ENCODE data around the gene NPM1. TPM values are rescaled to one million over a fixed set of nuclear protein-coding genes. Genes with fewer than 3 reads are reported as not detected.
"Not testable (repeated sequence)": the region's sequence is repeated elsewhere in the genome, so short reads cannot be mapped to it uniquely, and the experiment has no call there.

Gene NPM1
- polyA plus RNA-seq, 4 donors, result 1,626 to 1,927 (median 1,734) TPM

DNA sequence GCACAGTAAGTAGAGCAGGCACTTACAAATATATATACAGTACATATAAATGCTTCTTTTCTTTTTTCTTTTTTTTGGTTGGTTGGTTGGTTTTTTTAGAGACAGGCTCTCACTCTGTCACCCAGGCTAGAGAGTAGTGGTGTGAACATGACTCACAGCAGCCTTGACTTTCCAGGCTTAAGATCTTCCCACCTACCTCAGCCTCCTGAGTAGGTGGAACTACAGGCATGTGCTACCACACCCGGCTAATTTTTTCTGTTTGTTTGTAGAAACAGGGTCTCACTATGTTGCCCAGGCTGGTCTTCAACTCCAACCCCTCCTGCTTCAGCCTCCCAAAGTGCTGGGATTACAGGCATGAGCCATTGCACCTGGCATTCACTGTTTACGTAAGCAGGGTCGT lies 2.6 kb upstream of the NPM1 start:
- DNase-seq (ENCODE audit: low read depth in 4 of 4, low spot score in 2 of 4), result not testable (repeated sequence)

DNA sequence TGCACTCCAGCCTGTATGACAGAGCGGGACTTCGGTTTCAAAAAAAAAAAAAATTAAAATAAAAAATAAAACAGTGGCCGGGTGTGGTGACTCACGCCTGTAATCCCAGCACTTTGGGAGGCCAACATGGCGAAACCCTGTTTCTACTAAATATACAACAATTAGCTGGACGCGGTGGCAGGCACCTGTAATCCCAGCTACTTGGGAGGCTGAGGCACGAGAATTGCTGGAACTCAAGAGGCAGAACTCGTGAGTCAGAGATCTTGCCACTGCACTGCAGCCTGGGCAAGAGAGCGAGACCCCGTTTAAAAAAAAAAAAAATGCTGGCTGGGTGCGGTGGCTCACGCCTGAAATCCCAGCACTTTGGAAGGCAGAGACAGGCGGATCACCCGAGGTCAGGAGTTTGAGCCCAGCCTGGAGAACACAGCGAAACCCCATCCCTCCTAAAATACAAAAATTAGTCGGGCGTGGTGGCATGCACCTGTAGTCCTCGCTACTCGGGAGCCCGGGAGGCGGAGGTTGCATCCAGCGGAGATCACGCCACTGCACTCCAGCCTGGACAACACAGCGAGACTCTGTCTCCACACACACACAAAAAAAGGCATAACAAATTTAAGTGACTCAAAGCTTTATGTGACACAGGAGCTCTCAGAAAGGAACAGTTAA lies 1.5 kb upstream of the NPM1 start:
- no peak for DNase-seq (ENCODE audit: low read depth in 4 of 4, low spot score in 2 of 4)

DNA sequence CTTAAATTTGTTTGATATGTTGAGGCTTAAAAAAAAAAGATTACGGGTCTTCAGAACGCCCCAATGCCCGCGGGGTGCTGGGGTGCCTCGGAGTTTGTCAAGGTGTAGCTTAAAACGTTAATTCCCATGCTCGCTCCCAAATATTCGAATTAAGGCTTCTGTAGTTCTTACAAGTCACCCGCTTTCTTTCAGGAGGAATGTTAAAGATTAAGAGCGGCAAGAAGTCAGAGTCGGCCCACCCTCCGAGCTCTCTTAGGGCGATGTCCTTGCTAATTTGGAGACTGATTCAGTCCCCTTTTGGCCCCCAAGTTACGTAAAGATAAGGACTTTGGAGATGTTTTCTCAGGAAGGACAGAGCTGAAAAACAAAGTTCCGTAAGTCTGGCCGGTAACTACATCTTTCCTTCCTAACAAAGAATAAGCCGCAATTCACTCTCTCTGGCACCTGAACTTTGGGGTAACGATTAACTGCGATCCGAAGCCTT lies 746 bp upstream of the NPM1 start:
- peak in 1 of 4 donors; percentile 89 for DNase-seq (ENCODE audit: low read depth in 4 of 4, low spot score in 2 of 4)

DNA sequence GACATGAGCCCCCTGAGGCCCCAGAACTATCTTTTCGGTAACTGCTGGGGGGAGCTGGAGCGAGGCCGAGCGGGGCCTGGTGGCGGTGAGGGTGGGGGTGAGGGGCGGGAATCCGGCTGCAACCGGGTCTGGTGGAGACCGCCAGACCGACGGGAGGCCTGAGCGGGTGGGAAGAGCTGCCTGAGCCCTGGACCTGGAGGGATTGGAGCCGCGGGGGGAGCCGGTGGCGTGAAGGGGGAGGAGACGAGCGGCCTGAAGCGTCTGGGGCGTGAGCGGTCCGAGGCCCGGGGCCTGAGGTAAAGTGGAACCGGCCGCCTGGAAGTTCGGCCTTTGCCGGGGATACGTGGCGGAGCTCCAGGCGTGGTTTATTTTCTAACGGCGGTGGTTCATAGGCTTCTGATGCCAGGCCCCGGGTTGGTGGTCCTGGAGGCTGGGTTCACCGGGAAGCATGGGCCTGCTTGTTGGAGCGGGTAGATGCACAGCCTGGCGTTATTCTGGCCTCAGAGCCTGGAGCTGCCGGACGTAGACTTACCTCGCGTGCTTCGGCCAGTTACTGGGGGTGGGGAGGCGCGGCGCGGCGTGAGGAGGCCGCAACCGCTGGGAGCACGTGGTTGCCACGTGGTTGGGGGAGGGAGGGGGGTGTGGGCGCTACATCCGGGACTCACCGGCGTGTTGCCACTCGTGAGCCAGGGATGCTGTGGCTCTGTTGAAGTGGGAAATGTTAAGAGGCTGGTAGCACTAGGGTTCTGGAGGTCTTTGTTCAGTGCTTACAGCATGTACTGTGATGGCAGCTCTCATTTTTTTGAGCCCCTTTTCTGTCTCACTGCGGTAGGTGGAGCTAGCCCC lies 544 bp downstream of the NPM1 start:
- DNase-seq (ENCODE audit: low read depth in 4 of 4, low spot score in 2 of 4), result peak; percentile 55 to 73 (median 61)

DNA sequence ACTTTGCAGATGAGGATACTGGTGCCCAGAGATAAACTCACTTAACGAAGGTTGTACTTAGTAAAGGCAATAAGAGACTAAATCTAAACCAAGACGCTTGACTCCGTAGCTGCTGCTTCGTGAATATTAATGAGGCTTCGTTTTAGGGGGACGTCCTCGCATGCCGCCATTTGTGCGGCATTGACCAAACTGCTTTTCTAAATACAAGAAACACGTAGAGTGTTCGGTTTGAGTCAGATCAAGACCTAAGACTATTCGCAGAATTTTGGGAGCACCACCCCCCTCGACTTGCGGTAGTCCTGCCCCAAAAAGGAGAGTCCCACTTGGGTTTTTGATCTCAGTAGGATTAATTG lies 1.1 kb downstream of the NPM1 start:
- DNase-seq (ENCODE audit: low read depth in 4 of 4, low spot score in 2 of 4), result peak in 1 of 4 donors; percentile 3

DNA sequence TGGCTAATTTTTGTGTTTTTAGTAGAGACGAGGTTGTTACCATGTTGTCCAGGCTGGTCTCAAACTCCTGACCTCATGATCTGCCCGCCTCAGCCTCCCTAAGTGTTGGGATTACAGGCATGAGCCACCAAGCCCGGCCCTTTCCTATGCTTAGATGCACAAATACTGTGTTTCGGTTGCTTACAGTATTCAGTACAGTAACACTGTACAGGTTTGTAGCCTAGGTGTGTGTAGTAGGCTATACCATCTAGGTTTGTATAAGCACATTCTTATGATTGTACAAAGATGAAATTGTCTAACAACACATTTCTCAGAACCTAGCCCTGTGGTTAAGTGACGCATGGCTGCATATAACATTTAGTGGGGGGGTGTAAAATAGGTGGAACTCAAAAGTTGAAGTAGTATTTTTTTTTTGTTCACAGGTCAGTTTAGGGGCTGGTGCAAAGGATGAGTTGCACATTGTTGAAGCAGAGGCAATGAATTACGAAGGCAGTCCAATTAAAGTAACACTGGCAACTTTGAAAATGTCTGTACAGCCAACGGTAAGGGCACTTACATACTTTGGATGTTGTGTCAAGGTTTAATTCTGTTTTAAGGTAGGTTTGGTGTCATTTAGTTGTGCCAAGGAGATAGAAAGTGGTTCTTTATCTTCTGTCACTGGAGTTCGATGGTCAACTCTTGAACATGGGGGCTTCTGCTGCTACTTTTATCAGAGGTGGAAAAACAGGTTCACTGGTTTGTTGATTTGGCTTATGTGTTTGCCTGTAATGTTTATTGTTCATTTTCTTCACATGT lies 3.4 kb downstream of the NPM1 start:
- no peak for DNase-seq (ENCODE audit: low read depth in 4 of 4, low spot score in 2 of 4)

DNA sequence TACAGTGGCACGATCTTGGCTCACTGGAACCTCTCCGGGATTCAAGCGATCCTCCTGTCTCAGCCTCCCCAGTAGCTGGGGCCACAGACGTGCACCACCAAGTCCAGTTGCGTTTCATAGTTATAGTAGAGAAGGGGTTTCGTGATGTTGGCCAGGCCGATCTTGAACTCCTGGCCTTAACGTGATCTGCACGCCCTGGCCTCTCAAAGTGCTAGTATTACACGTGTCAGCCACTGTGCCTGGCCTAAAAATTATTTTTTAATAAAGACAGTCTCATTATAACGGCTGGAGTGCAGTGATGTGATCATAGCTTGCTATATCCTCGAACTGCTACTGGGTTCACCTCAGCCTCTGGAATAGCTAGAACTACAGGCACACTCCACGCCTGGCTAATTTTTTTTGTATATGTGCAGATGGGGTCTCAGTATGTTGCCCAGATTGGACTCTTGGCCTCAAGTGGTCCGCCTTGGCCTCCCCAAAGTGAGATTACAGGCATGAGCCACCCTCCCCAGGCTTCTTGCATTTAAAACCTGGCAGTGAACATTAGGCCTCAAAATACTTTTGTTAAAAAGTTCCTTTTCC lies 4.4 kb downstream of the NPM1 start:
- no peak for DNase-seq (ENCODE audit: low read depth in 4 of 4, low spot score in 2 of 4)

DNA sequence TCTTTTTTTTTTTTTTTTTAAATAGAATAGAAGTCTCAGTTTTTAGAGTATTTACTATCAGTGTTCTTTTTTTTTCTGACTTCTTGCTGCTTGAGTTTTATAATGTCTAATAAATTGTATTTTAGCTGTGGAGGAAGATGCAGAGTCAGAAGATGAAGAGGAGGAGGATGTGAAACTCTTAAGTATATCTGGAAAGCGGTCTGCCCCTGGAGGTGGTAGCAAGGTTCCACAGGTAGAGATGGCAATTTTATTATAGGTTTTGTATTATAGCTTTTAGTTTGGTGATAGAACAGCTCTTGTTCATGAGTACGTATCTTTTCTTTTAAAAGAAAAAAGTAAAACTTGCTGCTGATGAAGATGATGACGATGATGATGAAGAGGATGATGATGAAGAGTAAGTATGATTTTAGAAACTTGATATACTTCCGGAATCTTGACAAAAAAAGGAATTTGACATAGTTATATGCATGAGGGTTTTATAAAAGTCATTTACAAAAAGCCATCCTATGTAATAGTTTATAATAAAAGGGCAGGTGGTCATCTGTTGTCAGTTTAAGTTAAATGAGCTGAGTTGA lies 5.0 kb downstream of the NPM1 start:
- DNase-seq (ENCODE audit: low read depth in 4 of 4, low spot score in 2 of 4), result no peak

DNA sequence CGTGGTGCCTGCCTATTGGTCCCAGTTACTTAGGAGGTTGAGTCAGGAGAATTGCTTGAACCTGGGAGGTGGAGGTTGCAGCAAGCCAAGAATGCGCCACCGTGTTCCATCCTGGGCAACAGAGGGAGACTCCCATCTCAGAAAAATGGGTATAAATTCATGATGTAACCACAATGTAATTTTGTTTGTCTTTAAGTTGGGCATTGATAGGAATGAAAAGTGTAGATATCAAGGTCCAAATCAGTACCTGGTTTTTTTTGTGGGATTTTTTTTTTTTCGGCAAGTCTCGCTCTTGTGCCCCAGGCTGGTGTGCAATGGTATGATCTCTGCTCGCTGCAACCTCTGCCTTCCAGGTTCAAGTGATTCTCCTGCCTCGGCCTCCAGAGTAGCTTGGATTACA lies 7.4 kb downstream of the NPM1 start:
- no peak for DNase-seq (ENCODE audit: low read depth in 4 of 4, low spot score in 2 of 4)

DNA sequence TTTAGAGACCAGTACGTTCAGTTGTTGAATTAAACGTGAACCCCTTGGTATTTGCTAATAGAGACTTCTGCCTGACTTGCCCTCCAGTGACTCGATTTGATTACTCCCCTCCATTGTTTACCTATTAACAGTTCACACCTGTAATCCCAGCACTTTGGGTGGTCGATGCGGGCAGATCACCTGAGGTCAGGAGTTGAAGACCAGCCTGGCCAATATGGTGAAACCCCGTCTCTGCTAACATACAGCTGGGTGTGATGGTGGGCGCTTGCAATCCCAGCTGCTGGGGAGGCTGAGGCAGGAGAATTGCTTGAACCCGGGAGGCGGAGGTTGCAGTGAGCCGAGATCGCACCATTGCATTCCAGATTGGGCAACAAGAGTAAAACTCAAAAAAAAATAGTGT lies 8.9 kb downstream of the NPM1 start:
- not testable (repeated sequence) for DNase-seq (ENCODE audit: low read depth in 4 of 4, low spot score in 2 of 4)

DNA sequence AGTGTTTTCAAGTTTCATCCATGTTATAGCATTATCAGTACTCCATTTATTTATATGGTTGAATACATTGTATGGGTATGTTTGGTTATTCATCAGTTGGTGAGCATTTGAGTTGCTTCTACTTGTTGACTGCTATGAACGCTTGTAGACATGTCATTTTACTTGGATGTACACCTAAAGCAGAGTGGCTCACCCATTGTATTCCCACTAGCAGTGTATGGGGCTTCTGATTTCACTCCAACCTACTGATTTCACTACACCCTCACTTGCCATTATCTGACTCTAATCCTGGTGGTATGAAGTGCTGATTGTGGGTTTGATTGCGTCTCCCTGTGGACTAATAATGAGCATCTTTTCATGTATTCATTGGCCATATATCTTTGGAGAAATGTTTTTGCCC lies 9.5 kb downstream of the NPM1 start:
- DNase-seq (ENCODE audit: low read depth in 4 of 4, low spot score in 2 of 4), result no peak

DNA sequence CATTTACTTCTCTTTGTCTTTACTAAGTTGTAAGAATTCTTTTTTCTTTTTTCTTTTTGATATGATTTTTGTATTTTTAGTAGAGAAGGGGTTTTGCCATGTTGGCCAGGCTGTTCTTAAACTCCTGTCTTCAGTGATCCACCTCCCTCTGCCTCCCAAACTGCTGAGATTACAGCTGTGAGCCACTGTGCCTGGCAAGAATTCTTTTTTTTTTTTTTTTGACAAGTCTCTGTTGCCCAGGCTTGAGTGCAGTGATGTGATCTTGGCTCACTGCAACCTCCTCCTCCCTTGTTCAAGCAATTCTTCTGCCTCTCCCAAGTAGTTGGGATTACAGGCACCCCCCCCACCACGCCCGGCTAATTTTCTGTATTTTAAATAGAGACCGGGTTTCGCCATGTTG lies 9.9 kb downstream of the NPM1 start:
- DNase-seq (ENCODE audit: low read depth in 4 of 4, low spot score in 2 of 4), result no peak

DNA sequence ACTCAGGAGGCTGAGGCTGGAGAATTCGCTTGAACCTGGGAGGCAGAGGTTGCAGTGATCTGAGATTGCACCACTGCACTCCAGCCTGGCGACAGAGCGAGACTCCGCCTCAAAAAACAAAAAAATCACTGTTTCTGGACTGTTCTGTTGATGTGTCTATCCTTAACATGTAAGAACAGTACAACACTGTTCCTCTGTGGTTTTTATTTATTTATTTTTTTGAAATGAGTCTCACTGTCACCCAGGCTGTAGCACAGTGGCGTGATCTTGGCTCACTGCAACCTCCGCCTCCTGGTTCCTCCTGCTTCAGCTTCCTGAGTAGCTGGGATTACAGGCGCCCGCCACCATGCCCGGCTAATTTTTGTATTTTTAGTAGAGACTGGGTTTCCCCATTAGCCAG lies 11.0 kb downstream of the NPM1 start:
- not testable (repeated sequence) for DNase-seq (ENCODE audit: low read depth in 4 of 4, low spot score in 2 of 4)

DNA sequence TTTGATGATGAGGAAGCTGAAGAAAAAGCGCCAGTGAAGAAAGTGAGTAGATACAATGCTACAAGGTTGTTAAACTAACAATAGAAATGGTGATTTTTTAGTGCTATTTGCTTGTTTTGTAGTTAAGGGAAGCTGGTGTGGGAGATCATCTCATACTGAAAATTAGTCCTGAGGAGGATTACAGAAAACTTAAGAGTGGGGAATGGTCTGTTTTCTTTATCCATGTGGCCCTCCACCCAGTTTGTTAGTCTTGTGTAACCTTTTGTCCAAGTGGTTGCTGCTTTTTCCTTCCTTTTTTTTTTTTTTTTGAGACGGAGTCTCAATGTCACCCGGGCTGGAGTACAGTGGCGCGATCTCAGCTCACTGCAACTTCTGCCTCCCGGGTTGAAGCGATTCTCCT lies 12.5 kb downstream of the NPM1 start:
- DNase-seq (ENCODE audit: low read depth in 4 of 4, low spot score in 2 of 4), result no peak

DNA sequence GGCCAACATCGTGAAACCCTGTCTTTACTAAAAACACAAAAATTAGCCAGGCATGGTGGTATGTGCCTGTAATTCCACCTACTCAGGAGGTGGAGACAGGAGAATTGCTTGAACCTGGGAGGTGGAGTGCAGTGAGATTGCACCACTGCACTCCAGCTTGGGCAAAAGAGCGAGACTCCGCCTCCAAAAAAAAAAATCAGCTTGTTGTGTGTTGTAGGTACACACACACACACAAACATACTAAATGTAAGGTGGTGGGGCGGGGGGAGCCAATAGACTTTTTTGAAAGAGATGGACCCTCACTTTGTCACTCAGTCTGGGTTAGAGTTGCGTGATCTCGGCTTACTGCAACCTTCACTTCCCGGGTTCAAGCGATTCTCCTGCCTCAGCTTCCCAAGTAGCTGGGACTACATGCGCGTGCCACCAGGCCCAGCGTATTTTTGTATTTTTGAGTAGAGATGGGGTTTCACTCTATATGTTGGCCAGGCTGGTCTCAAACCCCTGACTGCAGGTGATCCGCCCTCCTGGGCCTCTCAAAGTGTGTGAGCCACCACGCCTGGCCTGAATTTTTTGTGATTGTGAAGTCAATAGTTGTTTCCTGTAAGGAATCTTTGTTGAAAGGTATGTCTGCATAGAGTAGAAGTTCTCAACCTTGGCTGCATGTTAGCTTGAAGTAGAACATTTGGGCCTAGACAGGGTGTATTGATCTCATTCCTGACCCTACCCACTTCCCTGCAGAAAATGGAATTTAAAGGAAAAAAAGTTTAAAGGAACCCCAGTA lies 13.7 kb downstream of the NPM1 start:
- no peak for DNase-seq (ENCODE audit: low read depth in 4 of 4, low spot score in 2 of 4)

DNA sequence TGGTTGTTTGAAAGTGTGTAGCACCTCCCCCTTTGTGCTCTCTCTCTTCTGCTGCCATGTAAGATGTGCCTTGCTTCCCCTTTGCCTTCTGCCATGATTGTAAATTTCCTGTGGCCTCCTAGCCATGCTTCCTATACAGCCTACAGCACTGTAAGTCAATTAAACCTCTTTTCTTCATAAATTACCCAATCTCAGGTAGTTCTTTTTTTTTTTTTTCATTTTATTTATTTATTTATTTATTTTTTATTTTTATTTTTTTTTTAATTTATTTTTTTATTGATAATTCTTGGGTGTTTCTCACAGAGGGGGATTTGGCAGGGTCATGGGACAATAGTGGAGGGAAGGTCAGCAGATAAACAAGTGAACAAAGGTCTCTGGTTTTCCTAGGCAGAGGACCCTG lies 15.1 kb downstream of the NPM1 start:
- DNase-seq (ENCODE audit: low read depth in 4 of 4, low spot score in 2 of 4), result not testable (repeated sequence)

DNA sequence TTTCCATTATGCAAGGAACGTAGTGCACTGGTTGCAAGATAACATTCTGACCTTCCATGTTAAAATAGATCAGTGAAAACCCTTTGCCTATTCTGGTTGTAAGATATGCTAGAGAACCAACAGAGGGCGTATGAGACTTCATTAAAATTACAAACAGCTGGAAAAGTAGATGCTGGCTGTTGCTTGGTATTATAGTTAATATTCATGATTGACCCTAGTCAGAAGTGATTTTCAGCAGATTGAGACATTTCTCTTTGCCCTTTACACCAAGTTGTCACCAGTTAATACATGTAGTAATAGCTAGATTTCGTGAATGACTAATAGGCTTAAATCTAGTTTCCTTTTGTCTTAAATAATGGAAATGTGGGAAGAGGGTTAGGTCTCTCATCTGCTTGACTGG lies 18.0 kb downstream of the NPM1 start:
- no peak for DNase-seq (ENCODE audit: low read depth in 4 of 4, low spot score in 2 of 4)

DNA sequence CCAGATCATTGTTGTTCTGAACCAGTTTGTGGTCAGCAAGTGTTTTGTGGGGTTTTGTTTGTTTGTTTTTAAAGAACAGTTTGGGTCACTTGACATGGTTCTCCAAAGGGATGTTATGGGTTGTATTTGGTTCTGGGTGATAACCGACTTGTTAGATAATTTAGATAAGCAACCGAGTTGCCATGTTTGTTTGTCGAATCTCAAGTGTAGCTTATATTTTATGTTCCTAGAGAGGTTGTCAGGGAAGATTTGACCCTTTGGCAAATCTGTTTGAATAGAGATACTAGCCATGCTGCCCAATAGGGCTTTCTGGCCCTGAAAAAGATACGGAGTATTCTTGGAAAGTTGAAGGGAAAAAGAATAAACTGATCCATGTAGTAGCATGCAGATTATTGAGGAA lies 19.6 kb downstream of the NPM1 start:
- DNase-seq (ENCODE audit: low read depth in 4 of 4, low spot score in 2 of 4), result no peak

DNA sequence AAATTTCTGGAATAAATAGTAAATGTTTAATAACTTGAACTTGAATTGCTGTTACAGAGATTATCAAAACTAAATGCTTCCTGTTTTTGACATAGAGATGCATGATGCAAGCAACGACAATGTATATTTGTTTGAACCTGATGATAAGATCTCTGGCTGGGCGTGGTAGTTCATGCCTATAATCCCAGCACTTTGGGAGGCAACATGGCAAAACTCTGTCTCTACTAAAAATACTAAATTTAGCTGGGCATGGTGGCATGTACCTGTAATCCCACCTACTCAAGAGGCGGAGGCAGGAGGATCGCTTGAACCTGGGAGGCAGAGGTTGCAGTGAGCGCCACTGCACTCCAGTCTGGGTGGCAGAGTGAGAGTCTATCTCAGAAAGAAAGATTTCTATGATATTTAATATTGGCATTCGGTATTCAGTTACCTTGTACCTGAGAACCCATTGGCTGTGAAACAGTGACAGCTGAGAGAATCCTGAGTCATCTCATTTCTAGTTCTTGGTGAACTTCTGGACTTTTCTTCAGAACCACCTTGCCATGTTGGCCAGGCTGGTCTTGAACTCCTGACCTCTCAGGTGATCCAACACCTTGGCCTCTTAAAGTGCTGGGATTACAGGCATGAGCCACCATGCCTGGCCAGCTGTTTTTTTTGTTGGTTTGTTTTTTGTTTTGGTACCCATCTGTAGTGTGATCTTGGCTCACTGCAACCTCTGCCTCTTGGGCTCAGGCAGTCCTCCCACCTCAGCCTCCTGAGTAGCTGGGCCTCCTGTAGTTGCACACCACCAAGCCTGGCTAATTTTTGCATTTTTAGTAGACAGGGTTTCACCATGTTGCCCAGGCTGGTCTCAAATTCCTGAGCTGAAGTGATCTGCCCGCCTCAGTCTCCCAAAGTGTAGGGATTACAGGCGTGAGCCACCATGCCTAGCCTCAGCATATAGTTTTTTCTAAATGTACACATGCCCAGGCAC lies 21.8 kb downstream of the NPM1 start:
- no peak for DNase-seq (ENCODE audit: low read depth in 4 of 4, low spot score in 2 of 4)

All from left renal cortex interstitium (tissue), 4 donors.